Colonic mucosa (tissue), 4 donors: ENCODE data around the gene TIAM1. TPM values are rescaled to one million over a fixed set of nuclear protein-coding genes. Genes with fewer than 3 reads are reported as not detected.

Experiments
- DNase-seq: peaks from one replicate; pipeline ENCODE4 v3.0.0-alpha.2; 2020
- H3K27ac ChIP-seq: fragments of 200-600 bp; one replicate; pipeline ENCODE4 v1.8.0; 2021
- H3K27me3 ChIP-seq: fragments of 200-600 bp; one replicate; pipeline ENCODE4 v1.8.0; 2021
- H3K36me3 ChIP-seq: fragments of 200-600 bp; one replicate; pipeline ENCODE4 v1.8.0; 2021
- H3K4me1 ChIP-seq: fragments of 200-600 bp; one replicate; pipeline ENCODE4 v1.8.0; 2021; ENCODE audit warnings: mild to moderate bottlenecking
- H3K4me3 ChIP-seq: fragments of 200-600 bp; one replicate; pipeline ENCODE4 v1.8.0; 2021
- H3K9ac ChIP-seq, 2 donors: one replicate each; pipeline ENCODE4 v1.7.0; 2013; ENCODE audit warnings: control low read depth in 2 of 2, low read depth in 2 of 2, low read length in 2 of 2
- H3K9me3 ChIP-seq: fragments of 200-600 bp; one replicate; pipeline ENCODE4 v1.8.0; 2021
- intact Hi-C: fragments of 100-400 bp; cut with DNase I; formaldehyde crosslinking; loops from one replicate; pipeline ENCODE4 v1.14.1; 2022
- total RNA-seq, 2 donors: library from RNA; stranded (reverse); fragmentation: NEBNext Ultra II Directional in 1 of 2; extraction: Animal tissue kit (Norgen Biotek cat#: 25700) in 1 of 2; gene quantifications; one replicate each; pipeline ENCODE4 v1.2.1, GENCODE V29; 2021
- TF ChIP-seq, protein P1 (sequence below): fragments of 200-600 bp; IDR thresholded peaks from one replicate; pipeline ENCODE4 v1.8.0; 2022; ENCODE audit warnings: antibody characterized with exemption, mild to moderate bottlenecking
- donor health status: healthy.
- donor health status: DM: no; HTN: no; CAD: no.
- donor health status: DM: no; HTN: no; CAD: no.

The TIAM1 gene
- total RNA-seq, 2 donors from 2014 or later: 5.7 to 5.8 TPM

DNA sequence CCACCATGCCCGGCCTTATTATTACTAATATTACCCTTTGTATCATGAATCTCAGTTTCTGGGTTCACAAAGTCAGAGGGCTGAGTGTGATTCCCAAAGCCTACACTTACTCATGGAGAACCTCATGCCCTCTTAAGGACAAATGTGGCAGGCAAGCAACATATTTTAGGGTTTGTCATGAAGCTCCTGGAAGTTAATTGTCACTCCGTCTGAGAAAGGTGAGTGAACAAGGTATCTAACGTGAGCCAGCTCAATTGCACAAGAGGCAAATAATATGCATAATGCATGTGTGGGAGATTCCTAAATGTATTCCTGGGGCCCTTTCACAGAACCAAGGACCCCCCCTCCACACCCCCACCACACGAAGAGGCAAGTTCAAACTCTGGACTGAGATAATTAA, 10.1 kb upstream of the TIAM1 start:
- DNase-seq: no peak
- H3K27me3 ChIP-seq: no peaks in the 10 kb centered on the region
- TF ChIP-seq, protein P1, sequence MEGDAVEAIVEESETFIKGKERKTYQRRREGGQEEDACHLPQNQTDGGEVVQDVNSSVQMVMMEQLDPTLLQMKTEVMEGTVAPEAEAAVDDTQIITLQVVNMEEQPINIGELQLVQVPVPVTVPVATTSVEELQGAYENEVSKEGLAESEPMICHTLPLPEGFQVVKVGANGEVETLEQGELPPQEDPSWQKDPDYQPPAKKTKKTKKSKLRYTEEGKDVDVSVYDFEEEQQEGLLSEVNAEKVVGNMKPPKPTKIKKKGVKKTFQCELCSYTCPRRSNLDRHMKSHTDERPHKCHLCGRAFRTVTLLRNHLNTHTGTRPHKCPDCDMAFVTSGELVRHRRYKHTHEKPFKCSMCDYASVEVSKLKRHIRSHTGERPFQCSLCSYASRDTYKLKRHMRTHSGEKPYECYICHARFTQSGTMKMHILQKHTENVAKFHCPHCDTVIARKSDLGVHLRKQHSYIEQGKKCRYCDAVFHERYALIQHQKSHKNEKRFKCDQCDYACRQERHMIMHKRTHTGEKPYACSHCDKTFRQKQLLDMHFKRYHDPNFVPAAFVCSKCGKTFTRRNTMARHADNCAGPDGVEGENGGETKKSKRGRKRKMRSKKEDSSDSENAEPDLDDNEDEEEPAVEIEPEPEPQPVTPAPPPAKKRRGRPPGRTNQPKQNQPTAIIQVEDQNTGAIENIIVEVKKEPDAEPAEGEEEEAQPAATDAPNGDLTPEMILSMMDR: no peak
- intact Hi-C loops: no loop called here
- H3K27ac ChIP-seq: no peak overlapping the region
- H3K4me1 ChIP-seq: no peaks in the 10 kb centered on the region
- H3K9ac ChIP-seq: no peak overlapping the region
- H3K36me3 ChIP-seq: no peaks in the 10 kb centered on the region
- H3K4me3 ChIP-seq: no peak overlapping the region
- H3K9me3 ChIP-seq: no peaks in the 10 kb centered on the region

DNA sequence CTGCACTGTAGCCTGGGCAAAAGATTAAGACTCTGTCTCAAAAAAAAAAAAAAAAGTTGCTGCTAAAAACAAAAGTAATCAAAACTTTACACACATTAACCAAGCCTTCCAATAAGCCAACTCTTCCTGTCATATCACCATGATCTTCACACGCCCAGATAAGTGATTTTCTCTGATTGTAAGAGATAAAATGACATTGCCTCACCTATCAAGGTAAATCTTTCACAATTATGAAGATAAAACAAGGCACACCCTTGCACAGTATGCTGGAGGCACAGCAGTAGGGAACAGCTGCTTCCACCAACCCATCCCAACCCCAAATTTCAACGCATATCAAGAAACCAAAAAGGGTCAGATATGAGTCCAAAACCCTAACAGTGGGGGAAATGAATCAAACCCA, 8.8 kb upstream of the TIAM1 start:
- no peak overlapping the region for H3K4me3 ChIP-seq
- H3K4me1 ChIP-seq: no peaks in the 10 kb centered on the region
- no peak for DNase-seq
- no peaks in the 10 kb centered on the region for H3K36me3 ChIP-seq
- no peak overlapping the region for H3K9ac ChIP-seq
- intact Hi-C loops: no loop called here
- no peaks in the 10 kb centered on the region for H3K9me3 ChIP-seq
- no peak overlapping the region for H3K27ac ChIP-seq
- TF ChIP-seq, protein P1: no peak
- H3K27me3 ChIP-seq: no peaks in the 10 kb centered on the region

DNA sequence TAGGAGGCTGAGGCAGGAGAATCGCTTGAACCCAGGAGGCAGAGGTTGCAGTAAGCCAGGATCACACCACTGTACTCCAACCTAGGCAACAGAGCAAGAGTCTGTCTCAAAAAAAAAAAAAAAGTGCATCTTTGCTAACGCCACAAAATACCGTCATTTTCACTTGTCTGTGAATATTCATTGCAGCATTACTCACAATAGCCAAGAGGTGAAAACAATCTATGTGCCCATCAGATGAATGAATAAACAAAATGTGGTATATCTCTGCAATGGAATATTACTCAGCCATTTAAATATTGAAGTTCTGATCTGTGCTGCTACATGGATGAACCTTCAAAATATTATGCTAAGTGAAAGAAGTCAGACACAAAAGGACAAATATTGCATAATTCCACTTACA, 7.9 kb upstream of the TIAM1 start:
- DNase-seq: no peak
- TF ChIP-seq, protein P1: no peak
- Histone ChIP-seq H3K4me3 (no peak overlapping the region), H3K9me3 (no peaks in the 10 kb centered on the region), H3K27me3 (no peaks in the 10 kb centered on the region), H3K9ac (no peak overlapping the region), H3K36me3 (no peaks in the 10 kb centered on the region), H3K4me1 (no peaks in the 10 kb centered on the region), H3K27ac (no peak overlapping the region)
- intact Hi-C loops: no loop called here

DNA sequence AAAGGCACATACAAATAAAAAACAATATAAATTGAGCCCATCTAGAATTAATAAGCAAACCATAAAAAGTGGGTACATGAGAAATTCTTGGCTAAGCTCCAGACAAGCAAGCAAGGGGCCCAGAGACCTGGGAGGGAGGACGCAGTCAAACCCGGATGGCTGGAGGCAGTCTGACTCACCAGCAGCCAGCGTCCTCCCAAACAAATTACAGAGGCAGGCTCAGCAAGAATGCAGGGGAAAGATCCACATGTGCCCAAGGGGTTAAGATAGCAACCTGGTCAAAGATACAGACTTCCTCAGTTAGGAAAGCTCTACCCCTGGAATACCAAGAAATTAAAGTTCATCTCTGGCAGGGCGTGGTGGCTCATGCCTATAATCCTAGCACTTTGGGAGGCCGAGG, 7.4 kb upstream of the TIAM1 start:
- no peaks in the 10 kb centered on the region for H3K4me1 ChIP-seq
- intact Hi-C loops: no loop called here

DNA sequence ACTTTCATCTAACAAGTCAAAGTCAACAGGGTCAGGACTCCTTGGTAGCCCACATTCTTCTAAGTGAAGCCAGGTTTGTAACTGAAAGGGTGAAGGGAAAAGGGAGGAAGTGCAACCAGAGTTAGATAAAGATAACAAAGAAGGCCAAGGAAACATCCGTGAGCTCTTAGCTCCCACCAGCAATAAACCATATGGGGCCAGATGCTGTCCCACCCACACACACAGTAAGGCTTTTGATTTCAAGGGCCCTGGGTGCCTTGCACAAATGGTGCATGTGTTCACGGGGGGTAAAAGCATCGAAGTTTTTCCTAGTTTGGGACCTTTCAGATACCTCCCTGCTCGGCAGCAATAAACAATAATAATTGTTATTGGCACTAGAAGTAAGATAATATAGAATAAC, 5.1 kb upstream of the TIAM1 start:
- H3K4me1 ChIP-seq: no peaks in the 10 kb centered on the region
- intact Hi-C loops: loop anchor here (5.0 kb wide), 1 partner anchor 228 kb away; no protein-coding TSS in a partner anchor
- H3K36me3 ChIP-seq: no peaks in the 10 kb centered on the region
- TF ChIP-seq, protein P1: no peak
- H3K4me3 ChIP-seq: no peak overlapping the region
- no peaks in the 10 kb centered on the region for H3K27me3 ChIP-seq
- DNase-seq: no peak
- no peak overlapping the region for H3K27ac ChIP-seq
- H3K9ac ChIP-seq: no peak overlapping the region
- H3K9me3 ChIP-seq: no peaks in the 10 kb centered on the region

More for the DNA sequence above, 7.4 kb upstream of the TIAM1 start:
- no peak for DNase-seq
- H3K27ac ChIP-seq: no peak overlapping the region
- no peak overlapping the region for H3K4me3 ChIP-seq
- TF ChIP-seq, protein P1: no peak
- H3K27me3 ChIP-seq: no peaks in the 10 kb centered on the region
- no peak overlapping the region for H3K9ac ChIP-seq
- H3K36me3 ChIP-seq: no peaks in the 10 kb centered on the region
- no peaks in the 10 kb centered on the region for H3K9me3 ChIP-seq

DNA sequence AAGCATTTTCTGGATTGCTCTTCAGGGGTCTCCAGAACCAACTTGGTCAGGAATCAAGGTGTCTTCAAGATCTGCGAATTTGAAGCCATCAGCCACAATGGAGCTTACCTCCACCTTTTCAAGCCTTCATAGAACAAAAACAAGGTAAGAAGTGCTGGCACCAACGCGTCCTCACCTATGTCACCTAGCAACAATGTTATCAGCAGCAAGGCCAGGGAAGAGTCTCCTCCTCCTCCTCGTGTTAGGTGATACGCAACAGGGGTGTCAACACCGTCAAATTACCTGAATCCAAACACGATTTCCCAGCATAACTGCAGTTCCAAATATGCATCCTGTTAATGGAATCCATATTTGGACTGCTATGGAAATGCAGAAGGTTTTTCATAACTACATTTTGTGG, 4.1 kb upstream of the TIAM1 start:
- H3K4me1 ChIP-seq: no peaks in the 10 kb centered on the region
- intact Hi-C loops: loop anchor here (5.0 kb wide), 1 partner anchor 229 kb away; no protein-coding TSS in a partner anchor

More for the DNA sequence above, 4.1 kb upstream of the TIAM1 start:
- DNase-seq: no peak
- TF ChIP-seq, protein P1: no peak
- H3K27ac ChIP-seq: no peak overlapping the region
- no peak overlapping the region for H3K4me3 ChIP-seq
- no peak overlapping the region for H3K9ac ChIP-seq
- H3K9me3 ChIP-seq: no peaks in the 10 kb centered on the region
- no peaks in the 10 kb centered on the region for H3K36me3 ChIP-seq
- H3K27me3 ChIP-seq: no peaks in the 10 kb centered on the region
